A549 (cell line): ENCODE data around the gene E2F6. TPM values are rescaled to one million over a fixed set of nuclear protein-coding genes. Genes with fewer than 3 reads are reported as not detected.

ENCODE experiments used
- ATAC-seq, 2 experiments: fragments of 200-7000 bp in 1 of 2; fragments of >200 bp in 1 of 2; cut with Nextera tagmentation in 1 of 2; cut with Tn5 transposase in 1 of 2; 3 replicates each; pipeline versions ENCODE4 v1.8.0 to v1.9.1; 2018 to 2020; ENCODE audit warnings: mild to moderate bottlenecking in 1 of 2, moderate library complexity in 1 of 2
- CTCF ChIA-PET: fragments of 300-600 bp; sonication (Branson Sonifier 250); formaldehyde crosslinking; extraction: SDS; loops from one replicate; lab custom pipeline; 2021; ENCODE audit warnings: antibody characterized with exemption, inconsistent platforms; lab: Yijun Ruan, JAX
- POLR2A ChIA-PET: fragments of 350-600 bp; formaldehyde crosslinking; extraction: SDS; loops from one replicate; lab custom pipeline; 2021; ENCODE audit warnings: antibody characterized with exemption, inconsistent platforms; lab: Yijun Ruan, JAX
- DNase-seq, 2 experiments: peaks; one replicate each; pipeline versions ENCODE4 v3.0.0 to v3.0.0-alpha.2; 2011 to 2016; ENCODE audit warnings: low read depth in 1 of 2, low spot score in 1 of 2
- FAIRE-seq: peaks from 2 replicates; lab custom pipeline; 2011; peaks lifted over from hg19 to GRCh38; lab: Jason Lieb, UNC
- H3K27ac ChIP-seq, 2 experiments: fragments of >200 bp; sonication (Bioruptor Twin); formaldehyde crosslinking; 3 replicates each; pipeline ENCODE4 v1.5.1; 2016 to 2017
- H3K4me1 ChIP-seq: fragments of >200 bp; sonication (Bioruptor Twin); formaldehyde crosslinking; 3 replicates; pipeline ENCODE4 v1.6.1; 2016
- H3K4me2 ChIP-seq: fragments of >200 bp; sonication (Bioruptor Twin); formaldehyde crosslinking; 3 replicates; pipeline ENCODE4 v1.6.1; 2016
- H3K4me3 ChIP-seq: fragments of >200 bp; sonication (Bioruptor Twin); formaldehyde crosslinking; 3 replicates; pipeline ENCODE4 v1.5.1; 2016
- H3K9me3 ChIP-seq: fragments of >200 bp; sonication (Bioruptor Twin); formaldehyde crosslinking; 3 replicates; pipeline ENCODE4 v1.6.1; 2016
- CBX2 ChIP-seq: fragments of 200-600 bp; sonication (generic); IDR thresholded peaks from 2 replicates; pipeline ENCODE4 v1.6.1; 2016; ENCODE audit warnings: low read depth, mild to moderate bottlenecking, borderline replicate concordance
- CBX8 ChIP-seq: fragments of 200-600 bp; sonication (generic); IDR thresholded peaks from 2 replicates; pipeline ENCODE4 v1.6.1; 2016
- EP300 ChIP-seq, 2 experiments: fragments of >200 bp; sonication (Bioruptor Twin); formaldehyde crosslinking; IDR thresholded peaks; 2 replicates in 1 of 2; 3 replicates in 1 of 2; pipeline ENCODE4 v1.6.1; 2016 to 2017
- HEYL ChIP-seq: fragments of 250-450 bp; sonication (Bioruptor Pico); IDR thresholded peaks from 2 replicates; pipeline ENCODE4 v1.8.0; 2021; ENCODE audit warnings: mild to moderate bottlenecking, moderate library complexity
- HOXB13 ChIP-seq: fragments of 250-450 bp; sonication (Bioruptor Pico); IDR thresholded peaks from 2 replicates; pipeline ENCODE4 v1.5.0; 2020; ENCODE audit warnings: low read depth, mild to moderate bottlenecking, moderate library complexity
- HOXB5 ChIP-seq: fragments of 250-450 bp; sonication (Bioruptor Pico); IDR thresholded peaks from 2 replicates; pipeline ENCODE4 v1.5.0; 2020; ENCODE audit warnings: mild to moderate bottlenecking, moderate library complexity
- JUNB ChIP-seq: fragments of >200 bp; sonication (Bioruptor Twin); formaldehyde crosslinking; IDR thresholded peaks from 2 replicates; pipeline ENCODE4 v1.6.1; 2016
- KDM1A ChIP-seq: fragments of 200-600 bp; sonication (generic); IDR thresholded peaks from 2 replicates; pipeline ENCODE4 v1.6.1; 2016; ENCODE audit warnings: low read depth, mild to moderate bottlenecking
- MAFK ChIP-seq: fragments of 450-650 bp; IDR thresholded peaks from 2 replicates; pipeline ENCODE4 v1.6.1; 2014; ENCODE audit not compliant: partially characterized antibody
- NPAS2 ChIP-seq: fragments of 250-450 bp; sonication (Bioruptor Pico); IDR thresholded peaks from 2 replicates; pipeline ENCODE4 v1.8.0; 2022; ENCODE audit warnings: mild to moderate bottlenecking, moderate library complexity, borderline replicate concordance
- NR3C1 ChIP-seq: fragments of >200 bp; sonication (Bioruptor Twin); formaldehyde crosslinking; IDR thresholded peaks from 3 replicates; pipeline ENCODE4 v1.6.1; 2017
- RAD21 ChIP-seq, 2 experiments: fragments of >200 bp in 1 of 2; sonication (Bioruptor Twin) in 1 of 2; formaldehyde crosslinking in 1 of 2; IDR thresholded peaks in 1 of 2; conservative IDR thresholded peaks in 1 of 2; 2 replicates in 1 of 2; 3 replicates in 1 of 2; pipeline ENCODE4 v1.6.1; 2012 to 2018; ENCODE audit warnings: inconsistent platforms in 1 of 2
- RNF2 ChIP-seq: fragments of 200-600 bp; sonication (generic); IDR thresholded peaks from 2 replicates; pipeline ENCODE4 v1.6.1; 2016; ENCODE audit warnings: low read depth, mild to moderate bottlenecking, antibody characterized with exemption, moderate library complexity, borderline replicate concordance
- SMC3 ChIP-seq: fragments of >200 bp; sonication (Bioruptor Twin); formaldehyde crosslinking; IDR thresholded peaks from 3 replicates; pipeline ENCODE4 v1.6.1; 2018; ENCODE audit warnings: inconsistent platforms
- SREBF2 ChIP-seq: fragments of 450-650 bp; IDR thresholded peaks from 2 replicates; pipeline ENCODE4 v1.6.1; 2014; ENCODE audit warnings: mild to moderate bottlenecking, moderate library complexity
- TP53 ChIP-seq: fragments of 250-450 bp; sonication (Bioruptor Pico); IDR thresholded peaks from 2 replicates; pipeline ENCODE4 v1.5.0; 2021; ENCODE audit warnings: mild to moderate bottlenecking, moderate library complexity
- ZFP36 ChIP-seq: fragments of 450-650 bp; IDR thresholded peaks from 2 replicates; pipeline ENCODE4 v1.6.1; 2014; ENCODE audit warnings: borderline replicate concordance; ENCODE audit not compliant: partially characterized antibody
- WGBS: methylation state at CpG from one replicate; pipeline ENCODE4 v1.1.6; 2017; ENCODE audit errors: missing lambda C conversion rate; 5-methylcytosine and 5-hydroxymethylcytosine counted together
- polyA plus RNA-seq, 4 experiments: library from polyadenylated mRNA; depleted of rRNA in 3 of 4; stranded (reverse); fragments of >200 nt; fragmentation: RNase III in 1 of 4; extraction: RNeasy Plus Mini Kit Qiagen cat#74134 plus additional on column Dnase treatment in 1 of 4; gene quantifications; 2 replicates in 3 of 4; 3 replicates in 1 of 4; pipeline ENCODE4 v1.2.3, GENCODE V29; 2011 to 2017
- TF ChIP-seq, protein P1 (sequence below): fragments of 150-350 bp; IDR thresholded peaks from 2 replicates; pipeline ENCODE4 v1.6.1; 2014; ENCODE audit warnings: low read depth, mild to moderate bottlenecking, low read length
- TF ChIP-seq, protein P2 (sequence below): IDR thresholded peaks from 2 replicates; pipeline ENCODE4 v1.6.1; 2012
- TF ChIP-seq, protein P3 (sequence below): fragments of >200 bp; sonication (Bioruptor Twin); formaldehyde crosslinking; IDR thresholded peaks from 3 replicates; pipeline ENCODE4 v1.5.1; 2016
- TF ChIP-seq, protein P4 (sequence below): fragments of 450-650 bp; IDR thresholded peaks from 2 replicates; pipeline ENCODE4 v1.6.1; 2014; ENCODE audit warnings: antibody characterized with exemption
- TF ChIP-seq, protein P5 (sequence below): fragments of 200-600 bp; sonication (generic); IDR thresholded peaks from 2 replicates; pipeline ENCODE4 v1.6.1; 2016; ENCODE audit warnings: antibody characterized with exemption, mild to moderate bottlenecking, moderate library complexity

E2F6 gene
- polyA plus RNA-seq, 2 of the 4 experiments (the other 2 are of a cell fraction): 34.3 to 41.7 TPM

DNA sequence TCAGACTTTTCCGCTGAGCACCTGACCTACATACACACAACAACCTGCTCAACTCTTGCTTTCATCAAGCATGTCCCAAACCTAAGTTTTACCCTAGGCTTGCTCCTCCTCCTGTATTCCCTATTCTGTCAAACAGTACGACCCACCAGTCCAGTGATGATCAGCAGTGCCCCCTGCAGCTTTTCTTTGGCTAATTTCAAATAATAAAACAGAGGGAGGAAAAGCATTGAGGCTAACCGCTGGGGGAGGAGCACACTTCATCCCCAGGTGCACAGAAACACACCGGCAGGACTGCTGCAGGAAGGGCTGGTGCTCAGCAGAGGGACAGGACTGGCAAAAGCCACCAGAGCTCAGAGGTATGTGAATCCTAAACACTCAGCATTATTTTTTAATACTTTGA, 21.2 kb downstream of the E2F6 start:
- ChIA-PET CTCF (interaction anchor here (0.9 to 2.2 kb wide), 3 partner anchors 33 to 613 kb away, joined by 3 to 9 read pairs (median 3); a partner anchor contains a TSS), POLR2A (no interaction called here)
- ATAC-seq (no peak), DNase-seq (no peak), FAIRE-seq (no peak)
- Histone ChIP-seq H3K4me1 (no peaks in the 10 kb centered on the region), H3K27ac (no peak overlapping the region), H3K4me2 (no peak overlapping the region), H3K4me3 (no peak overlapping the region)
- WGBS: 94% methylated on average over 4 of the region's 4 CpGs
- peak; percentile 14; the same call in 1 of the 3 replicates for TF ChIP-seq SMC3
- TF ChIP-seq RAD21 (conservative IDR thresholded peaks at IDR 0.05 in 1 of 2, IDR thresholded peaks at IDR 0.05 in 1 of 2): peak; percentile 28 to 29; a peak in 4 of 5 replicates
- TF ChIP-seq, protein P1, sequence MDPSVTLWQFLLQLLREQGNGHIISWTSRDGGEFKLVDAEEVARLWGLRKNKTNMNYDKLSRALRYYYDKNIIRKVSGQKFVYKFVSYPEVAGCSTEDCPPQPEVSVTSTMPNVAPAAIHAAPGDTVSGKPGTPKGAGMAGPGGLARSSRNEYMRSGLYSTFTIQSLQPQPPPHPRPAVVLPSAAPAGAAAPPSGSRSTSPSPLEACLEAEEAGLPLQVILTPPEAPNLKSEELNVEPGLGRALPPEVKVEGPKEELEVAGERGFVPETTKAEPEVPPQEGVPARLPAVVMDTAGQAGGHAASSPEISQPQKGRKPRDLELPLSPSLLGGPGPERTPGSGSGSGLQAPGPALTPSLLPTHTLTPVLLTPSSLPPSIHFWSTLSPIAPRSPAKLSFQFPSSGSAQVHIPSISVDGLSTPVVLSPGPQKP: no peak
- TF ChIP-seq EP300 (IDR thresholded peaks at IDR 0.05): no peak
- TF ChIP-seq, protein P2, sequence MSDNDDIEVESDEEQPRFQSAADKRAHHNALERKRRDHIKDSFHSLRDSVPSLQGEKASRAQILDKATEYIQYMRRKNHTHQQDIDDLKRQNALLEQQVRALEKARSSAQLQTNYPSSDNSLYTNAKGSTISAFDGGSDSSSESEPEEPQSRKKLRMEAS: no peak
- no peak for TF ChIP-seq MAFK
- no peak for TF ChIP-seq CBX8
- TF ChIP-seq ZFP36: no peak
- TF ChIP-seq, all 56 proteins: peak for 2
- peaks cover 20% of the 10 kb centered on the region for H3K9me3 ChIP-seq

DNA sequence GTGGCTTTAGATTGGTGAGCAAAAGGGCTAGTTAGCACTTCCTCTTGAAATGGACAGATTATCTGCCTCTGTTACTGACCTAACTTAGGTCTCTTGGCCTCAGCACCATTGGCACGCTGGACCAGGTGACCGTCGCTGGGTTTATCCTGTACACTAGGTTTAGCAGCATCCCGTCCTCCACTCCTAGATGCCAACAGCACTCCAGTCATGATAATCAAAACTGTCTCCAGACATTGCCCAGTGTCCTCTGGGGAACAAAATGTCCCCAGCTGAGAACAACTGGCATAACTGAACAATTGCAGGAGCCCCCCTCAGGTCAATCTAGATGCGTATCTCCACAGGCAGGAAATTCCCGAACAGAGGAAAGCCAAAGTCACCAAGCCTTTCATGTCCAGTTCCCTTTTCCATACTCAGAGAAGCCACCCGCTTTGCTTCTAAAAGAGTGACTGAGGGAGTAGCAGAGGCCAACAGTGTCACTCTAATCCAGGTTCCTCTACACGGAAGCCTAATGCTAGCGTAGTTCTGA, 27.3 kb downstream of the E2F6 start:
- Histone ChIP-seq H3K27ac (no peak overlapping the region), H3K4me3 (no peak overlapping the region), H3K4me2 (no peak overlapping the region), H3K9me3 (peaks cover 20% of the 10 kb centered on the region), H3K4me1 (no peaks in the 10 kb centered on the region)
- POLR2A ChIA-PET: no interaction called here
- no peak for FAIRE-seq
- WGBS: 96% methylated on average over 9 of the region's 9 CpGs
- CTCF ChIA-PET: interaction anchor here (0.6 to 2.5 kb wide), 4 partner anchors 8 to 306 kb away, joined by 3 to 17 read pairs (median 4); a partner anchor contains a TSS
- no peak for ATAC-seq
- TF ChIP-seq NPAS2 (CRISPR knock-in tag) (no peak), RNF2 (no peak), SREBF2 (no peak), SMC3 (no peak), HOXB5 (CRISPR knock-in tag) (no peak), CBX2 (no peak), JUNB (no peak), TP53 (CRISPR knock-in tag) (no peak), NR3C1 (no peak), HOXB13 (CRISPR knock-in tag) (no peak), HEYL (CRISPR knock-in tag) (no peak), KDM1A (no peak), EP300 (IDR thresholded peaks at IDR 0.05) (no peak)
- TF ChIP-seq, protein P3, sequence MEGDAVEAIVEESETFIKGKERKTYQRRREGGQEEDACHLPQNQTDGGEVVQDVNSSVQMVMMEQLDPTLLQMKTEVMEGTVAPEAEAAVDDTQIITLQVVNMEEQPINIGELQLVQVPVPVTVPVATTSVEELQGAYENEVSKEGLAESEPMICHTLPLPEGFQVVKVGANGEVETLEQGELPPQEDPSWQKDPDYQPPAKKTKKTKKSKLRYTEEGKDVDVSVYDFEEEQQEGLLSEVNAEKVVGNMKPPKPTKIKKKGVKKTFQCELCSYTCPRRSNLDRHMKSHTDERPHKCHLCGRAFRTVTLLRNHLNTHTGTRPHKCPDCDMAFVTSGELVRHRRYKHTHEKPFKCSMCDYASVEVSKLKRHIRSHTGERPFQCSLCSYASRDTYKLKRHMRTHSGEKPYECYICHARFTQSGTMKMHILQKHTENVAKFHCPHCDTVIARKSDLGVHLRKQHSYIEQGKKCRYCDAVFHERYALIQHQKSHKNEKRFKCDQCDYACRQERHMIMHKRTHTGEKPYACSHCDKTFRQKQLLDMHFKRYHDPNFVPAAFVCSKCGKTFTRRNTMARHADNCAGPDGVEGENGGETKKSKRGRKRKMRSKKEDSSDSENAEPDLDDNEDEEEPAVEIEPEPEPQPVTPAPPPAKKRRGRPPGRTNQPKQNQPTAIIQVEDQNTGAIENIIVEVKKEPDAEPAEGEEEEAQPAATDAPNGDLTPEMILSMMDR: no peak
- TF ChIP-seq, protein P4, sequence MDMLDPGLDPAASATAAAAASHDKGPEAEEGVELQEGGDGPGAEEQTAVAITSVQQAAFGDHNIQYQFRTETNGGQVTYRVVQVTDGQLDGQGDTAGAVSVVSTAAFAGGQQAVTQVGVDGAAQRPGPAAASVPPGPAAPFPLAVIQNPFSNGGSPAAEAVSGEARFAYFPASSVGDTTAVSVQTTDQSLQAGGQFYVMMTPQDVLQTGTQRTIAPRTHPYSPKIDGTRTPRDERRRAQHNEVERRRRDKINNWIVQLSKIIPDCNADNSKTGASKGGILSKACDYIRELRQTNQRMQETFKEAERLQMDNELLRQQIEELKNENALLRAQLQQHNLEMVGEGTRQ: no peak
- TF ChIP-seq, protein P1: no peak
- TF ChIP-seq, protein P5, sequence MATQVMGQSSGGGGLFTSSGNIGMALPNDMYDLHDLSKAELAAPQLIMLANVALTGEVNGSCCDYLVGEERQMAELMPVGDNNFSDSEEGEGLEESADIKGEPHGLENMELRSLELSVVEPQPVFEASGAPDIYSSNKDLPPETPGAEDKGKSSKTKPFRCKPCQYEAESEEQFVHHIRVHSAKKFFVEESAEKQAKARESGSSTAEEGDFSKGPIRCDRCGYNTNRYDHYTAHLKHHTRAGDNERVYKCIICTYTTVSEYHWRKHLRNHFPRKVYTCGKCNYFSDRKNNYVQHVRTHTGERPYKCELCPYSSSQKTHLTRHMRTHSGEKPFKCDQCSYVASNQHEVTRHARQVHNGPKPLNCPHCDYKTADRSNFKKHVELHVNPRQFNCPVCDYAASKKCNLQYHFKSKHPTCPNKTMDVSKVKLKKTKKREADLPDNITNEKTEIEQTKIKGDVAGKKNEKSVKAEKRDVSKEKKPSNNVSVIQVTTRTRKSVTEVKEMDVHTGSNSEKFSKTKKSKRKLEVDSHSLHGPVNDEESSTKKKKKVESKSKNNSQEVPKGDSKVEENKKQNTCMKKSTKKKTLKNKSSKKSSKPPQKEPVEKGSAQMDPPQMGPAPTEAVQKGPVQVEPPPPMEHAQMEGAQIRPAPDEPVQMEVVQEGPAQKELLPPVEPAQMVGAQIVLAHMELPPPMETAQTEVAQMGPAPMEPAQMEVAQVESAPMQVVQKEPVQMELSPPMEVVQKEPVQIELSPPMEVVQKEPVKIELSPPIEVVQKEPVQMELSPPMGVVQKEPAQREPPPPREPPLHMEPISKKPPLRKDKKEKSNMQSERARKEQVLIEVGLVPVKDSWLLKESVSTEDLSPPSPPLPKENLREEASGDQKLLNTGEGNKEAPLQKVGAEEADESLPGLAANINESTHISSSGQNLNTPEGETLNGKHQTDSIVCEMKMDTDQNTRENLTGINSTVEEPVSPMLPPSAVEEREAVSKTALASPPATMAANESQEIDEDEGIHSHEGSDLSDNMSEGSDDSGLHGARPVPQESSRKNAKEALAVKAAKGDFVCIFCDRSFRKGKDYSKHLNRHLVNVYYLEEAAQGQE: no peak
- DNase-seq: no peak
